Measurements from ENCODE around the gene RAN.
A peak's percentile ranks its signal among the peaks of the same experiment; 100 is the strongest.

Gene RAN

DNA sequence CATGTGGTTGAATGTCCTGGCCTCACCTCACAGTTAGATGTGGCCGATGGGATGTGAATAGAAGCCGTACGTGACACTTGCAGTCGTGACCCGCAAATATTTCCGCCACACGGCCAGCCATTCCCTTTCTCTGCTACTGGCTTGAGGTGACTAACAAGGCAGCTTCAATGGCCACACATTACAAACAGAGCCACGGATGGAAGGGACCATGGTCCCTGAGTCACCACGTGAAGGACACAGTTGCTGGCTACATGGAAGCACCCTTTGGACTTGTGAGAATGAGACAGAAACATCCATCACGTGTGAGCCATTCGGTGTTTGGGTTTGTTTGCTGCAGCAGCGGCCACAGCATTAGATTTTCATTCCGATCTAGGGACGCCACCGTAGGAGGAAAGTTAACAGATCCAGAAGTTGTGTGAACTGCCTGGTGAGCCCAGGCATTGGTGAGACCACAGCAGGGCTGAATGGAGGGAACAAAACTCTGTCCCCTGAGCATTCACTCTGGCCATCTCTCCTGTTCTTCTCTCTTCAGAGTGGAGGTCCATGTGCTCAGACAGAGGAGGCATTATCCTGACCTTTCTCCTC lies 48.3 kb downstream of the RAN start:
- H3K9ac ChIP-seq (ENCODE audit: low read length), result peak overlapping the region; percentile 40
- no peak for DNase-seq (ENCODE audit: low read depth)
- H3K9me3 ChIP-seq (ENCODE audit: control insufficient read depth, low read length), result no peaks in the 10 kb centered on the region
- no peaks in the 10 kb centered on the region for H3K27me3 ChIP-seq (replicated peaks; ENCODE audit: control insufficient read depth, insufficient read depth, low read length)
- peaks cover 40% of the 10 kb centered on the region for H3K4me1 ChIP-seq (ENCODE audit: control insufficient read depth, insufficient read depth, low read length)
- no peaks in the 10 kb centered on the region for H3K36me3 ChIP-seq (ENCODE audit: control insufficient read depth, insufficient read depth, low read length, severe bottlenecking)
- H3K4me3 ChIP-seq (ENCODE audit: low read length), result peak overlapping the region; percentile 25

DNA sequence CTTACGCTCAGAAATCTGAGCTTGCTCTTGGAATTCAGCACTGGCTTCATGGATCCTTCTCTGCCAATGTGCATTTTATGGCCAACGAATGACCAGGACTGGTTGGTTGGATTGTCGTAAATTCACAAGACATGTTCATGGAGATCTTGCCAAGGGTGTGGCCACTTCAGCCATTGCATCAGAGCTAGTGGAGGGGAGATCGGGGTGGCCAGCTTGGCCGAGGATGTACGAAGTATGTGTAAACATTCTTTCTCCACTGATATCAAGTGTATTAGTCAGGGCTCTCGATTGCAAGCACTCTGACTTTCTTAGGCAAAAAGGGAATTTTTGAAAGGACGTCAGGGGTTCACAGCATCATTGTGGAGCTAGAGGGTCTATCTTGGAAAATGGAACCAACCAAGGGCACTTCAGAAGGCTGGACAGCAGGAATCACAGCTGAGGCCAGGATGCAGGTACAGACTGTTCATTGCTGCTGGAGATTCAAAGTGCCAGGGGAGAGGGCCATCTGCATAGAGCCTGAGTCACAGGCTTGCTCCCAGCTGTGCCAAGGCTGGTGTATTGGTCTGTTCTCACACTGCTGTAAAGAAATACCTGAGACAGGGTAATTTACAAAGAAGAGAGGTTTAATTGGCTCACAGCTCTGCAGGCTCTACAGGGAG lies 49.0 kb downstream of the RAN start:
- Histone ChIP-seq H3K36me3 (ENCODE audit: control insufficient read depth, insufficient read depth, low read length, severe bottlenecking) (no peaks in the 10 kb centered on the region), H3K4me1 (ENCODE audit: control insufficient read depth, insufficient read depth, low read length) (peaks cover 40% of the 10 kb centered on the region), H3K27me3 (replicated peaks; ENCODE audit: control insufficient read depth, insufficient read depth, low read length) (no peaks in the 10 kb centered on the region), H3K9ac (ENCODE audit: low read length) (peak overlapping the region; percentile 40), H3K9me3 (ENCODE audit: control insufficient read depth, low read length) (no peaks in the 10 kb centered on the region), H3K4me3 (ENCODE audit: low read length) (peak overlapping the region; percentile 25)
- DNase-seq (ENCODE audit: low read depth), result peak; percentile 9

DNA sequence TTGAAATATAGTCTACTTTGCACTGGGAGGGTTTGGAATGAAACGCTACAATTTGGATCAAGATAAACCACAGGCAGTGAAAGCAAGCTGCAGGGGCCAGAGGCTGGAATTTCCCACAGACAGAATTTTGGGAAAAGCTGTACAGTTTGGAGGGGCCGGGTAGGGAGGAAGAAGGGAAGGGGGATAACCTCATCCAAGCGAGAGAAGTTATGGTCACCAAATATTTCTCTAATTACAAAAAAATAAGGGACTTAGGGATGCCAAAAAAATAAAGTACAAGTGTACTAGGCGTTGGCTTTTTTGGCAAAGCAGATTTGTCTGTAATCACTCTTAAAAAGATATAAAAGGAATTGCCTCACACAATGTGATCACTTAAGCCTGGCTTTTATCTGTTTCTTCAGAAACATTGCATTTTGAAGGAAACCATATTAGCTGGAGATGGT lies 50.7 kb downstream of the RAN start:
- Histone ChIP-seq H3K27me3 (replicated peaks; ENCODE audit: control insufficient read depth, insufficient read depth, low read length) (no peaks in the 10 kb centered on the region), H3K9me3 (ENCODE audit: control insufficient read depth, low read length) (no peaks in the 10 kb centered on the region), H3K4me1 (ENCODE audit: control insufficient read depth, insufficient read depth, low read length) (peaks cover 33% of the 10 kb centered on the region), H3K9ac (ENCODE audit: low read length) (no peak overlapping the region), H3K4me3 (ENCODE audit: low read length) (peak overlapping the region; percentile 25), H3K36me3 (ENCODE audit: control insufficient read depth, insufficient read depth, low read length, severe bottlenecking) (no peaks in the 10 kb centered on the region)
- no peak for DNase-seq (ENCODE audit: low read depth)

DNA sequence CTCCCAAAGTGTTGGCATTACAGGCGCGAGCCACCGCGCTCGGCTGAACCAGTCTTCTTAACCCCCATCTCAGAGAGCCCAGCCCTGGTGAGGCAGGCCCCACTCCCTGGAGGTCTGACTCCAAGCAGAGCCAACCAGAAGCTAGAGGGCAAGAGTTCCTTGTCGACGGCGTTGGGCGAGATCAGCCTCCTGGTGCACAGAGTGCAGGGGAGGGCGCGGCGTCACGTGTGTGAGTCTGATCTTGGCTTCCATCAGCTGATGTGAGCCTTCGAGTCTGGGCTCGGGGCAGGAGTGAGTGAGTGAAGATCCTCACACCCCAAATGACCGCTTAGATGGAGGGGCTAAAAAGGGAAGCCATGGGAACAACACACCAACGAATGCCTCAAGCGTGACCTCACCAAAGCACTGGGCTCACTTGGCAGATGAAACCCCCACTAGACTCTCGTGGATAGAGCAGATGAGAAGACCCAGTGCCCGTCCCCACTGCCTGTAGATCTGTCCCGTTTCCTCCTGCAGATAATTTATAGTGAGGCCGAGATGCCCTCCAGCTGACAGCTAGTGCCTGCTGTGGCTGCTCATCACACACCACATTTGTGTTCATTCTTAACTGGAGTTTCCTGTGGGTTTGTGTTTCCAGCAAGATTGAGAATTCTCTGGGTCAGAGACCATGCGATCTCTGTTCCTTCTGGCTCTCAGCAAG lies 53.2 kb downstream of the RAN start:
- Histone ChIP-seq H3K27me3 (replicated peaks; ENCODE audit: control insufficient read depth, insufficient read depth, low read length) (no peaks in the 10 kb centered on the region), H3K4me1 (ENCODE audit: control insufficient read depth, insufficient read depth, low read length) (peaks cover 29% of the 10 kb centered on the region), H3K9me3 (ENCODE audit: control insufficient read depth, low read length) (no peaks in the 10 kb centered on the region), H3K36me3 (ENCODE audit: control insufficient read depth, insufficient read depth, low read length, severe bottlenecking) (no peaks in the 10 kb centered on the region), H3K4me3 (ENCODE audit: low read length) (no peak overlapping the region), H3K9ac (ENCODE audit: low read length) (no peak overlapping the region)
- no peak for DNase-seq (ENCODE audit: low read depth)

DNA sequence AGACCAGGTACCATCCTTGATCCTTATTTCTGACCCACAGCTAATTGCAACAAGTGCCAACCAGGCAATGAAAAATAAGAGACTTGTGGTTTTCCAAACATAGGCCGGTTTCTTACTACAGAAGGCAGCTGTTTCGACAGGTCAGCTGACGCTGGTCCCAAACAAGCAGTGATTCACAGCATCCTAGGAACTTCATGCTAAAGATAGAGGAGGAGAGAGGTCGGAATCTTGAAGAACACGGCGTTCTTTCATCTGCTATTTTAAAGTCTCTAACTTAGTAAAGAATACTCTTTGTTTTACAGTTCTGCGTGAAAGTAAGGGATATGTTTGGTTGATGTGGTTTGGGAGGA lies 53.8 kb downstream of the RAN start:
- no peak overlapping the region for H3K9ac ChIP-seq (ENCODE audit: low read length)
- H3K4me1 ChIP-seq (ENCODE audit: control insufficient read depth, insufficient read depth, low read length), result peaks cover 24% of the 10 kb centered on the region
- no peak overlapping the region for H3K4me3 ChIP-seq (ENCODE audit: low read length)
- H3K36me3 ChIP-seq (ENCODE audit: control insufficient read depth, insufficient read depth, low read length, severe bottlenecking), result no peaks in the 10 kb centered on the region
- no peaks in the 10 kb centered on the region for H3K27me3 ChIP-seq (replicated peaks; ENCODE audit: control insufficient read depth, insufficient read depth, low read length)
- no peaks in the 10 kb centered on the region for H3K9me3 ChIP-seq (ENCODE audit: control insufficient read depth, low read length)
- DNase-seq (ENCODE audit: low read depth), result no peak

Data from adipocyte (in vitro differentiated cells).